C4-2B (cell line): Measurements from ENCODE around the gene GHRL.

Experiments
- H3K27ac ChIP-seq: fragments of 450-650 bp; 2 replicates; pipeline ENCODE4 v1.5.1; 2017
- ZFX ChIP-seq: fragments of 450-650 bp; IDR thresholded peaks from 2 replicates; pipeline ENCODE4 v1.6.1; 2017
- TF ChIP-seq, protein P1 (sequence below): fragments of 450-650 bp; conservative IDR thresholded peaks from 2 replicates; pipeline ENCODE4 v1.5.1; 2017; ENCODE audit warnings: mild to moderate bottlenecking

The GHRL gene

DNA sequence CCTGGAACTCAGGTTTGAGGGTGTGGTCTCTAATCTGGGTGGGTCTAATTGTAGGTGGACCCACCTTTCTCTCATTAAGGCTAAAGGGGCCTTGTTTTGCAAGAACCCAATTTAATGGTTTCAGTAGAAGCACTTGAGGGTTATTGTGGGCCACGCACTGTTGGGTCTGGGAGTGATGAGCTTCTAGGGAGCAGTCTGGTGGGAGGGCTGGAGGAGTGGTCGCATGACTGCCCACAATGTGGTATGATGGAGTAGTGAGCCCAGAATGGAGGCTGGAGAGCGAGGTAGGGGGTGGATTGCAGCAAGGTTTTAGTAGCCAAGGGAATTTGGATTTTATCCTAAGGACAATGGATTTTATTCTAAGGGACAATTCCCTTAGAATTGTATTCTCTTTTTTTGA lies 41.7 kb downstream of the GHRL start:
- no peak for TF ChIP-seq ZFX
- TF ChIP-seq, protein P1, sequence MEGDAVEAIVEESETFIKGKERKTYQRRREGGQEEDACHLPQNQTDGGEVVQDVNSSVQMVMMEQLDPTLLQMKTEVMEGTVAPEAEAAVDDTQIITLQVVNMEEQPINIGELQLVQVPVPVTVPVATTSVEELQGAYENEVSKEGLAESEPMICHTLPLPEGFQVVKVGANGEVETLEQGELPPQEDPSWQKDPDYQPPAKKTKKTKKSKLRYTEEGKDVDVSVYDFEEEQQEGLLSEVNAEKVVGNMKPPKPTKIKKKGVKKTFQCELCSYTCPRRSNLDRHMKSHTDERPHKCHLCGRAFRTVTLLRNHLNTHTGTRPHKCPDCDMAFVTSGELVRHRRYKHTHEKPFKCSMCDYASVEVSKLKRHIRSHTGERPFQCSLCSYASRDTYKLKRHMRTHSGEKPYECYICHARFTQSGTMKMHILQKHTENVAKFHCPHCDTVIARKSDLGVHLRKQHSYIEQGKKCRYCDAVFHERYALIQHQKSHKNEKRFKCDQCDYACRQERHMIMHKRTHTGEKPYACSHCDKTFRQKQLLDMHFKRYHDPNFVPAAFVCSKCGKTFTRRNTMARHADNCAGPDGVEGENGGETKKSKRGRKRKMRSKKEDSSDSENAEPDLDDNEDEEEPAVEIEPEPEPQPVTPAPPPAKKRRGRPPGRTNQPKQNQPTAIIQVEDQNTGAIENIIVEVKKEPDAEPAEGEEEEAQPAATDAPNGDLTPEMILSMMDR = no peak

DNA sequence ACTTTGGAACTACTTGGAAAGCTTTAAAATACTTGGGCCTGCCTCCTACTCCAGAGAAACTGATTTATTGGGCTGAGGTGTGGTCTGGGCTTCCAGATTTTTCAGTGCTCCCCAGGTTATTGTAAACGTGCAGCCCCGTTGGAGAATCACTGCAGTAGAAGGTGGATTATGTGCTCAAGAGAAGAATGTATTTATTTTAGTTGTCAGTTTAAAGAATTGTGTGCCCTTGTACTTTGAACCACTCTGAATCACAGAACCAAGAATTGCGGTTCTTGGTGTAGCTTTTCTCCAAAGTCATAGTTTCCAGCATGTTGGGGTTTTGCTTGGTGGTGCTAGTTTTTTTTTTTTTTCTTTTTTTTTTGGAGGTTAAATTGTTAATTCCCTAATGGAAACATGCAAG lies 42.9 kb downstream of the GHRL start:
- TF ChIP-seq, protein P1 = no peak
- TF ChIP-seq ZFX = no peak
- H3K27ac ChIP-seq = peak overlapping the region; percentile 84; the same call in 1 of the 2 replicates

More for the DNA sequence above, 41.7 kb downstream of the GHRL start:
- H3K27ac ChIP-seq = no peak overlapping the region

DNA sequence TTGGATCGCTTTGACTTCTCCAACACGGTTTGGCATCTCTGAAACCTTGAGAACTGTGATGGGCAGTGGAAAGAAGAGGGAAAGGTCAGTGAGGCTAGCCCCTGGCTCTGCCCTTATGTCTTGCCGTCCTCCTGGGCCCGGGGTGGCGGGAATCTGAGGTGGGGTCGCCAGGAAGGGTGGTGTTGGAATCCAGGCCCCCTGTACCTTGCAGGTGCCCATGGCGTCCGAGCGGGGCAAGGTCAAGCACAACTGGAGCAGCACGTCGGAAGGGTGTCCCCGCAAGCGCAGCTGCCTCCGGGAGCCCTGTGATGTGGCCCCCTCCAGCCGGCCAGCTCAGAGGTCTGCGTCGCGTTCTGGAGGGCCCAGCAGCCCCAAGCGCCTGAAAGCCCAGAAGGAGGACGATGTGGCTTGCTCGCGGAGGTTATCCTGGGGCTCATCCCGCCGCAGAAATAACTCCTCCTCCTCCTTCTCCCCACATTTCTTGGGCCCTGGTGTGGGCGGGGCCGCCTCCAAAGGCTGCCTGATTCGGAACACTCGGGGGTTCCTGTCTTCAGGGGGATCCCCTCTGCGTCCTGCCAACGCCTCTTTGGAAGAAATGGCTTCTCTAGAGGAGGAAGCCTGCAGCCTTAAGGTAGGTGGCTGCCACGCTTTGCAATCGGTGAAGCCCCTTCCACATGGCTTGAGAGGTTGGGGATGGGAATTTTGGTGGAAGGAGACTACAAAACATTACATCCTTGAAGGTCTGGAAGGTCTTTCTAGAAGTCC lies 43.6 kb downstream of the GHRL start:
- H3K27ac ChIP-seq = peak overlapping the region; percentile 84
- no peak for TF ChIP-seq ZFX
- TF ChIP-seq, protein P1 = no peak

DNA sequence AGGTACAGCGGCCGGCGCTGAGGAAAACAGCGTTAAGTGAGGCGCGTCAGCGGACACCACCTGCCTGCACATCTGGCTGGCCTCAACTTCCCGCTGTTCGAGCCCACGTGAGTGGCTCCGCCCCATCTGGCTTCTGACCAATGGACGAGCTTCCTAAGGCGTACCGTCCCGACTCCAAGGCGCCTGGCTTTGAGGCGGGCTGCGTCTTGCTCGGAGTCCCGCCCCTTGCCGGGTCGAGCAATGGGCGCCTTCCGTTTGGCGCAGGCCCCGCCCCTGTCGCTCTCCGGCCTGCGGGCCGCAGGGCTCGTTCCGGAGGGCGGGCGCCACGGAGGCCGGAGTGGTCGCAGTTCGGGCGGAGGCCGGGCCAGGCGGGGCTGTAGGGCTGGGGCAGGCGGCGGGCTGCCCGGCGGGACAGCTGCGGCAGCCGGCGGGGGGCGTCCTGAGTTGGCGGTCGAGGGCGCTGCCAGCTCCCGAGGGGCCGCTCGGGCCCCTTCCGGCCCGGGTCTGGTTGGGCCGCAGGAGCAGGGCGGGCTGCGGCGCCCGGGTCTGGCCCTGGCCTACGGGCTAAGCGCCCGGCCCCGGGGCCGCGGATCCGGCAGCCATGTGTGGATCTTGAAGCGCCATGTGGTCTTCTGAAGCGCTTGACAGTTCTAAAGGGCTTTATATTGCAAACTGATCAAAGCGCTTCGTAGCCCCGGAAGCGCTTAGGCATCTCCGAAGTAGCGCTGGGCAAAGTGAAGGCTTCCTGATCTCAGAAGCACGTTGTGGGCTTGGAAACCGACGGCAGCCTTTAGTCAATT lies 44.4 kb downstream of the GHRL start, which contains the start of gene TATDN2:
Gene TATDN2, plus strand, starts transcription at position 276 of the 800 bp plus-strand sequence. CDS start 742 bp downstream, outside the sequence.
- TF ChIP-seq ZFX = peak; percentile 97
- TF ChIP-seq, protein P1 = no peak
- peak within 1 kb of the TSS; percentile 84 for H3K27ac ChIP-seq

DNA sequence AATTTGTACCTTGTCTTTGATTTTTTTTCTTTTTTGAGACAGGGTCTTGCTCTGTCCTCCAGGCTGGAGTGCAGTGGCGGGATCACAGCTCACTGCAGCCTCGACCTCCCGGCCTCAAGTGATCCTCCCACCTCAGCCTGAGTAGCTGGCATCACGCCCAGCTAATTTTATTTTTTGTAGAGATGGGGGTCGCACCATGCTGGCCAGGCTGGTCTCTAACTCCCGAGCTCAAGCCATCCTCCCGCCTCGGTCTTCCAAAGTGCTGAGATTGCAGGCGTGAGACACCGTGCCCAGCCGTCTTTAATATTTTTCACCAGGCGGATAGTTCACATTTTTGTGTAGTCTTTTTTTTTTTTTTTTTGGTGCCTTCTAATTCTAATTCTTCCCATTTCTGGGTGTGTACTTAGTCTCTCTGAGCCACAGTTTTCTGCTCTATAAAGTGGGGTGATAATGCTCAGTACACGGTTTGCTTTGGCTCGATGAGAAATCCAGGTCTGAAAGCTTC lies 45.0 kb downstream of the GHRL start:
- no peak for TF ChIP-seq ZFX
- TF ChIP-seq, protein P1 = no peak
- H3K27ac ChIP-seq = peak overlapping the region; percentile 84; the same call in 1 of the 2 replicates

DNA sequence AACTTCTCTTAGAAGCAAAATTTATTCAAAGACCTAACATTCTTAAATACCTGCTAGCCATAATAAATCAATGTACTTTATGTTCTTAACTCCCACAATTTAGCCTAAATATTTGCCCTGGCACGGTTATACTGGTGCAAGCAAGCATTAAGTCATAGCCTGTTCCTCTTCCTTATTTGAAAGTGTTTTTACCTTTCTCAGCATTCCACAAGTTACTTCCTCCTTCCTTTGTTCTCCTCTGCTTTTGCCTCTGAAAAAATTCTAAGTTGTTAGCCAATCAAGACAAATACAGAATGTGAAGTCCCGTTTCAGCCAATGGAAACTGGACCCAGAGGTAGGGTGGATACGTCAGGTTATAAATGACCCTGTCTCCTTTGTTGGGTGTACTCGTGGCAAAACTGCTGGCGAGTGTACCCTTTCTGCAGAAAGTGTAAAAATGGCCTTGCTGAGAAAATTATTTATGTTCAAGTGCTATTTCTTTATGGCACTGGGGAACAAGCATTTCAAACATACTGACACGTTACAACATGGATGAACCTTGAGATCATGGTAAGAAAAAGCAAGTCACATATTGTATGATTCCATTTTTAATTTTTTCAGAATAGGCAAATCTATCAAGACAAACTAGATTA lies 47.5 kb downstream of the GHRL start:
- H3K27ac ChIP-seq = no peak overlapping the region
- no peak for TF ChIP-seq ZFX
- TF ChIP-seq, protein P1 = no peak
